ENCODE results near the gene PMP22.

DNA sequence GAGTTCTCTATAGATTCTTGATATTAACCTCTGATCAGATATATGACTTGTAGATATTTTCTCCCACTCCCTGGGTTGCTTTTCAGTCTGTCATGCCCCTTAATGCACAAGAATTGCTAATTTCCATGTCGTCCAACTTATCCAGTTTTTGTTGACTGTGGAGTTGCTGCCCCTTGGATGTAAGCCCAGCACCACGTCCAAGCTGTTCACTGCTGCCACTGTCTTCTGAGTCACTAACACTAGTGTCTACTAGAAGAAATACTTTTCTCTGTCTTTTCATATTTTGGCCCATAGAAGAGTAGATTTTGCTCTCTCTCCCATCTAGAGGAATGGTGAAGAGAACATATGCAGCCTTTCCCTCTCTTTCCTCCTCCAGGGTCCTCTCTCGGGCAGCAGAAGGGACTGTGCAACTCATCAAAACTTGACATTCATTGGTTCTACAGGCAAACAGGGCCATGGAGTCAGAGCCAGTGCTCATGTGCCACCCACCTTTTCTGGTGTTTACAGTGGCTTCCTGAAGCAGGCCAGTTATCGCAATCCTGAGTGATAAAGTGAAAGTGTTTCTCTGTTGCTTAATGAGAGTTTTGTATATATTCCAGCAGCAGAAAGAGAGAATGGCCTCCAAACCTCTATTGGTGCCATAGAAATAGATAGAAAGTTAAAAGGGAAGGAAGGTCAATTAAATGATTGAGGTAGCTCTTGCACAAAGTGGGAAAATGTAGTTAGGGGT lies 22.6 kb upstream of the PMP22 start:
- TF ChIP-seq CTCF (IDR thresholded peaks at IDR 0.05): no peak
- no peak for TF ChIP-seq EZH2 (IDR thresholded peaks at IDR 0.05)
- no peak for TF ChIP-seq EZH2phosphoT487 (IDR thresholded peaks at IDR 0.05)

Measured in neural progenitor cell (in vitro differentiated cells).